PC-3 (cell line): ENCODE results near the gene GLRA3. TPM values are rescaled to one million over a fixed set of nuclear protein-coding genes. Genes with fewer than 3 reads are reported as not detected.

Experiments used
- ATAC-seq: fragments of 200-7000 bp; cut with Tn5 transposase; 2 replicates; pipeline ENCODE4 v1.9.1; 2020; ENCODE audit warnings: mild to moderate bottlenecking, moderate library complexity
- BruUV-seq: library from RNA; stranded (reverse); fragments of 400-500 nt; replicated peaks from 2 replicates; lab custom pipeline; 2021; lab: Mats Ljungman, UMichigan
- CTCF ChIA-PET: fragments of 300-600 bp; sonication (Branson Sonifier 250); formaldehyde crosslinking; loops from one replicate; lab custom pipeline; 2022; ENCODE audit warnings: antibody characterized with exemption; lab: Charles Lee
- POLR2A ChIA-PET: fragments of 300-600 bp; sonication (Branson Sonifier 250); formaldehyde crosslinking; loops from one replicate; lab custom pipeline; 2022; ENCODE audit warnings: antibody characterized with exemption; ENCODE audit not compliant: unreplicated experiment; lab: Charles Lee
- DNase-seq: peaks from one replicate; pipeline ENCODE4 v3.0.0-alpha.2; 2015
- H2AFZ ChIP-seq: fragments of 300-600 bp; sonication (generic); 2 replicates; pipeline ENCODE4 v1.6.0; 2016; ENCODE audit warnings: antibody characterized with exemption, low read length
- H3F3A ChIP-seq: fragments of 300-600 bp; sonication (generic); one replicate; pipeline ENCODE4 v1.6.0; 2017; ENCODE audit warnings: antibody characterized with exemption, low read length, control low read depth, mild to moderate bottlenecking; ENCODE audit not compliant: unreplicated experiment
- H3K27ac ChIP-seq: fragments of 300-600 bp; sonication (generic); 2 replicates; pipeline ENCODE4 v1.5.1; 2016; ENCODE audit warnings: mild to moderate bottlenecking, low read length
- H3K27me3 ChIP-seq: fragments of 300-600 bp; sonication (generic); 2 replicates; pipeline ENCODE4 v1.6.1; 2016; ENCODE audit warnings: low read length, mixed read lengths
- H3K36me3 ChIP-seq: fragments of 300-600 bp; sonication (generic); 2 replicates; pipeline ENCODE4 v1.6.1; 2016; ENCODE audit warnings: low read depth, mixed run types, low read length, mixed read lengths
- H3K4me1 ChIP-seq: fragments of 300-600 bp; sonication (generic); 2 replicates; pipeline ENCODE4 v1.5.1; 2016; ENCODE audit warnings: low read length; ENCODE audit not compliant: insufficient read depth
- H3K4me2 ChIP-seq: fragments of 300-600 bp; sonication (generic); 2 replicates; pipeline ENCODE4 v1.6.0; 2016; ENCODE audit warnings: low read length
- H3K4me3 ChIP-seq: fragments of 300-600 bp; sonication (generic); 2 replicates; pipeline ENCODE4 v1.5.1; 2016; ENCODE audit warnings: mild to moderate bottlenecking, low read length, mixed read lengths
- H3K79me2 ChIP-seq: fragments of 300-600 bp; sonication (generic); 2 replicates; pipeline ENCODE4 v1.6.1; 2017; ENCODE audit warnings: low read length, mixed read lengths
- H3K9ac ChIP-seq: fragments of 300-600 bp; sonication (generic); 2 replicates; pipeline ENCODE4 v1.6.0; 2016; ENCODE audit warnings: mild to moderate bottlenecking, low read length
- H3K9me2 ChIP-seq: fragments of 300-600 bp; sonication (generic); replicated peaks from 2 replicates; pipeline ENCODE4 v1.6.1; 2016; ENCODE audit warnings: mixed run types, low read length, mixed read lengths
- H3K9me3 ChIP-seq: fragments of 300-600 bp; sonication (generic); 2 replicates; pipeline ENCODE4 v1.6.1; 2016; ENCODE audit warnings: low read length, mixed read lengths
- H4K20me1 ChIP-seq: fragments of 300-600 bp; sonication (generic); 2 replicates; pipeline ENCODE4 v1.6.1; 2016; ENCODE audit warnings: low read length, mixed read lengths
- EZH2 ChIP-seq: fragments of 300-600 bp; sonication (generic); IDR thresholded peaks from one replicate; pipeline ENCODE4 v1.6.1; 2017; ENCODE audit warnings: antibody characterized with exemption, mild to moderate bottlenecking, low read length; ENCODE audit not compliant: unreplicated experiment
- EZH2phosphoT487 ChIP-seq: fragments of 300-600 bp; sonication (generic); IDR thresholded peaks from 2 replicates; pipeline ENCODE4 v1.6.1; 2018; ENCODE audit warnings: mild to moderate bottlenecking, antibody characterized with exemption, low read length, borderline replicate concordance
- intact Hi-C: fragments of 100-400 bp; cut with micrococcal nuclease; formaldehyde crosslinking; loops from 2 replicates; pipeline ENCODE4 v1.9.0; 2023
- total RNA-seq: library from RNA; depleted of rRNA; stranded (reverse); fragments of >200 nt; gene quantifications from 2 replicates; pipeline ENCODE4 v1.2.3, GENCODE V29; 2014
- TF ChIP-seq, protein P1 (sequence below): fragments of 300-600 bp; sonication (generic); conservative IDR thresholded peaks from 2 replicates; pipeline ENCODE4 v1.5.1; 2017; ENCODE audit warnings: antibody characterized with exemption, low read depth, mild to moderate bottlenecking, low read length

GLRA3 gene
- total RNA-seq, 1 experiment from 2014 or later = not detected

GRCh38 chr4:174717828-174718227 is 111.2 kb downstream of the GLRA3 start:
- Histone ChIP-seq H3K4me2 (no peak overlapping the region), H3K27me3 (no peaks in the 10 kb centered on the region)

GRCh38 chr4:174716986-174717770 is 111.9 kb downstream of the GLRA3 start:
- Histone ChIP-seq H3K4me2 (no peak overlapping the region), H3K9me3 (no peaks in the 10 kb centered on the region), H3K4me3 (no peak overlapping the region), H3K79me2 (no peaks in the 10 kb centered on the region), H3K27ac (no peak overlapping the region), H2AFZ (no peak overlapping the region), H3K9me2 (no peaks in the 10 kb centered on the region), H3K36me3 (no peaks in the 10 kb centered on the region), H3K9ac (no peak overlapping the region), H4K20me1 (no peaks in the 10 kb centered on the region), H3F3A (no peaks in the 10 kb centered on the region), H3K27me3 (no peaks in the 10 kb centered on the region), H3K4me1 (peaks cover 6% of the 10 kb centered on the region; the same call in 1 of the 2 replicates)
- intact Hi-C loops = loop anchor here (10.0 kb wide), 2 partner anchors 192 to 492 kb away; partner anchors contain the start of gene HPGD
- ChIA-PET CTCF (no interaction called here), POLR2A (no interaction called here)
- DNase-seq (no peak), ATAC-seq (no peak)
- no TSS peak for BruUV-seq
- TF ChIP-seq, protein P1, sequence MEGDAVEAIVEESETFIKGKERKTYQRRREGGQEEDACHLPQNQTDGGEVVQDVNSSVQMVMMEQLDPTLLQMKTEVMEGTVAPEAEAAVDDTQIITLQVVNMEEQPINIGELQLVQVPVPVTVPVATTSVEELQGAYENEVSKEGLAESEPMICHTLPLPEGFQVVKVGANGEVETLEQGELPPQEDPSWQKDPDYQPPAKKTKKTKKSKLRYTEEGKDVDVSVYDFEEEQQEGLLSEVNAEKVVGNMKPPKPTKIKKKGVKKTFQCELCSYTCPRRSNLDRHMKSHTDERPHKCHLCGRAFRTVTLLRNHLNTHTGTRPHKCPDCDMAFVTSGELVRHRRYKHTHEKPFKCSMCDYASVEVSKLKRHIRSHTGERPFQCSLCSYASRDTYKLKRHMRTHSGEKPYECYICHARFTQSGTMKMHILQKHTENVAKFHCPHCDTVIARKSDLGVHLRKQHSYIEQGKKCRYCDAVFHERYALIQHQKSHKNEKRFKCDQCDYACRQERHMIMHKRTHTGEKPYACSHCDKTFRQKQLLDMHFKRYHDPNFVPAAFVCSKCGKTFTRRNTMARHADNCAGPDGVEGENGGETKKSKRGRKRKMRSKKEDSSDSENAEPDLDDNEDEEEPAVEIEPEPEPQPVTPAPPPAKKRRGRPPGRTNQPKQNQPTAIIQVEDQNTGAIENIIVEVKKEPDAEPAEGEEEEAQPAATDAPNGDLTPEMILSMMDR = no peak
- TF ChIP-seq EZH2 = no peak
- no peak for TF ChIP-seq EZH2phosphoT487

More at GRCh38 chr4:174717828-174718227, 111.2 kb downstream of the GLRA3 start:
- no peaks in the 10 kb centered on the region for H3K36me3 ChIP-seq
- intact Hi-C loops = loop anchor here (10.0 kb wide), 2 partner anchors 193 to 493 kb away; partner anchors contain the start of gene HPGD
- TF ChIP-seq EZH2 (no peak), EZH2phosphoT487 (no peak)
- TF ChIP-seq, protein P1 = no peak
- no peak overlapping the region for H3K4me3 ChIP-seq
- no TSS peak for BruUV-seq
- CTCF ChIA-PET = no interaction called here
- no peak overlapping the region for H3K27ac ChIP-seq
- H3K9me2 ChIP-seq = no peaks in the 10 kb centered on the region
- ATAC-seq (no peak), DNase-seq (no peak)
- no peaks in the 10 kb centered on the region for H3F3A ChIP-seq
- peaks cover 6% of the 10 kb centered on the region; the same call in 1 of the 2 replicates for H3K4me1 ChIP-seq
- H3K79me2 ChIP-seq = no peaks in the 10 kb centered on the region
- H2AFZ ChIP-seq = no peak overlapping the region
- no peak overlapping the region for H3K9ac ChIP-seq
- POLR2A ChIA-PET = no interaction called here
- H4K20me1 ChIP-seq = no peaks in the 10 kb centered on the region
- no peaks in the 10 kb centered on the region for H3K9me3 ChIP-seq
